ENCODE results near the gene LRRC25.

GRCh38 chr19:18418483-18419194, 21.2 kb upstream of the LRRC25 start:
- TF ChIP-seq CTCF (IDR thresholded peaks at IDR 0.05; ENCODE audit: insufficient read depth, low read depth, low read length) (no peak), EZH2 (IDR thresholded peaks at IDR 0.05; ENCODE audit: insufficient read depth, low read length) (no peak)

Data from astrocyte (in vitro differentiated cells and primary cell).